Activated CD4-positive, alpha-beta T cell treated with anti-CD3 and anti-CD28 coated beads for 1 hour (primary cell): ENCODE measurements around the gene ZFP91.
"Not testable (repeated sequence)": the region's sequence is repeated elsewhere in the genome, so short reads cannot be mapped to it uniquely, and the experiment has no call there.

Experiments used
- DNase-seq: peaks from one replicate; pipeline ENCODE4 v3.0.0-alpha.2; 2020

The ZFP91 gene

GRCh38 chr11:58578635-58579191, at the start of gene ZFP91:
TSS of gene ZFP91 (plus strand) at chr11:58579063. CDS start at chr11:58579282, 219 bp downstream.
- DNase-seq = peak; percentile 96

- no peak for DNase-seq
Measured at GRCh38 chr11:58530236-58530635, 48.6 kb upstream of the ZFP91 start.

GRCh38 chr11:58531865-58532341, 47.0 kb upstream of the ZFP91 start:
- no peak for DNase-seq

GRCh38 chr11:58546841-58547240, 32.0 kb upstream of the ZFP91 start:
- DNase-seq = no peak

GRCh38 chr11:58549644-58550043, 29.2 kb upstream of the ZFP91 start:
- no peak for DNase-seq

- DNase-seq = no peak
Measured at GRCh38 chr11:58560842-58561241, 18.0 kb upstream of the ZFP91 start.

GRCh38 chr11:58561394-58562098, 17.3 kb upstream of the ZFP91 start:
- no peak for DNase-seq

- DNase-seq = no peak
Measured at GRCh38 chr11:58562375-58562800, 16.5 kb upstream of the ZFP91 start.

- no peak for DNase-seq
Measured at GRCh38 chr11:58564231-58564630, 14.6 kb upstream of the ZFP91 start.

GRCh38 chr11:58567889-58568512, 10.9 kb upstream of the ZFP91 start:
- DNase-seq = peak; percentile 59

- not testable (repeated sequence) for DNase-seq
Measured at GRCh38 chr11:58572906-58573305, 6.0 kb upstream of the ZFP91 start.

- DNase-seq = peak; percentile 21
Measured at GRCh38 chr11:58573451-58574104, 5.3 kb upstream of the ZFP91 start.

GRCh38 chr11:58574881-58575280, 4.0 kb upstream of the ZFP91 start:
- DNase-seq = no peak

- peak; percentile 37 for DNase-seq
Measured at GRCh38 chr11:58575377-58576020, 3.4 kb upstream of the ZFP91 start, which contains the start of gene LPXN. TSS of gene LPXN (minus strand) at chr11:58575856. CDS start at chr11:58575772, 84 bp downstream.

- DNase-seq = no peak
Measured at GRCh38 chr11:58576887-58577471, 1.9 kb upstream of the ZFP91 start.

GRCh38 chr11:58577555-58578135, 1.2 kb upstream of the ZFP91 start:
- peak; percentile 74 for DNase-seq

- peak; percentile 90 for DNase-seq
Measured at GRCh38 chr11:58578136-58578634, 678 bp upstream of the ZFP91 start.

- peak; percentile 89 for DNase-seq
Measured at GRCh38 chr11:58579192-58580129, 598 bp downstream of the ZFP91 start.

GRCh38 chr11:58580311-58580710, 1.4 kb downstream of the ZFP91 start:
- no peak for DNase-seq

- no peak for DNase-seq
Measured at GRCh38 chr11:58582437-58582836, 3.6 kb downstream of the ZFP91 start.

GRCh38 chr11:58586998-58587397, 8.1 kb downstream of the ZFP91 start:
- no peak for DNase-seq
